Measurements from ENCODE around the gene CLCF1.

The CLCF1 gene

DNA sequence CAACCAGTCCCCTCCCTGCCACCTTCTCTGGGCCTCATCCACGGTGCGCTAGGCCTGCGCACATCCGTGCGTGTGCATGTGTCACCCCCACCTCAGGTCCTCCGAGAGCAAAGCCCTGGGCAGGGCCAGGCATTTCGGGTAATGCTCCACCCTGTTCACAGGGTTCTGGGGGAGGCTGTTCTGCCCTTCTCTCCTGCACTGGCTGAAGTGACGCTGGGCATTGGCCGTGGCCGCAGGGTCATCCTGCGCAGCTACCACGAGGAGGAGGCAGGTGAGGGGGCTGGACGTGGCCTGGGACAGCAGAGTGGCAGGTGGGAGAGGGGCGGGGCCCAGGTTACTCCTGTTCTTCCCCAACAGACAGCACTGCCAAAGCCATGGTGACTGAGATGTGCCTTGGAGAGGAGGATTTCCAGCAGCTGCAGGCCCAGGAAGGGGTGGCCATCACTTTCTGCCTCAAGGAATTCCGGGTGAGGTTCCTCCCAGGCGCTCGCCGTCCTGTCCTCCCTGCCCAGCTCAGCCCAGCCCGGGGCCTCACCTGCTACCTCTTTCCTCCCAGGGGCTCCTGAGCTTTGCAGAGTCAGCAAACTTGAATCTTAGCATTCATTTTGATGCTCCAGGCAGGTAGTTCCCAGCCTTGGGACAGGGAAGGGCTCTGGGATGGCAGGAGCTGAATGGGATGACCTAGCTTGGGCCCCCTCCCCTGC lies 22.3 kb upstream of the CLCF1 start:
- DNase-seq (ENCODE audit: low read depth) = no peak

DNA sequence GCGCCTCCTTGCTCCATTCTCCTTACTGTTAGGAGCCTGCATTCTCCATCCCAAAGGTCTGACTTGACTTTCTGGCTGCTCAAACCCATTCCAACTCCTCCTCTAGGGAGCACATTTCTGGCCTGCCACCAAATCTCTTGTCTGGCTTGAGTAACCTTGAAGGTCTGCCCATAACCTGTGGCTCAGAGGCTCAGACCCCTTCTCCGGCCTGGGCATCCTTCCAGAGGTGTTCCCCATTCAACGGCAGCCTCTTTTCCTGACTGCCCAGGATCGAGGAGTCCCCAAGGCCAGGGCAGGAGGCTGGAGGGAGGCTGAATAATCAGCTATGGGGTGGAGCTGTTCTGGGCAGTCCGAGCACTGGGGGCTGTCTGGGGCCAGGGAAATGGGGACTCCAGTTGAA lies 20.6 kb upstream of the CLCF1 start:
- no peak for DNase-seq (ENCODE audit: low read depth)

DNA sequence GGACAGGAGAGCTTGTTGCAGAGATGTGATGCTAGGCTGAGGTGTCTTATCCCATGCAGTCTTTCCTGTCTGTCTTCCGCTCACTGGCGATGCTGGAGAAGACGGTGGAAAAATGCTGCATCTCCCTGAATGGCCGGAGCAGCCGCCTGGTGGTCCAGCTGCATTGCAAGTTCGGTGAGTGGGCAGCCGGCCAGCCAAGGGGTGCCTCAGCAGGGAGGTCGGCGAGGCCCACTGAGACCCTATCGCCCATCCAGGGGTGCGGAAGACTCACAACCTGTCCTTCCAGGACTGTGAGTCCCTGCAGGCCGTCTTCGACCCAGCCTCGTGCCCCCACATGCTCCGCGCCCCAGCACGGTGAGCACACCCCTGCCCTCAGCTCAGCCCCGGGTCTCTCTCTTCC lies 20.0 kb upstream of the CLCF1 start:
- DNase-seq (ENCODE audit: low read depth) = no peak

DNA sequence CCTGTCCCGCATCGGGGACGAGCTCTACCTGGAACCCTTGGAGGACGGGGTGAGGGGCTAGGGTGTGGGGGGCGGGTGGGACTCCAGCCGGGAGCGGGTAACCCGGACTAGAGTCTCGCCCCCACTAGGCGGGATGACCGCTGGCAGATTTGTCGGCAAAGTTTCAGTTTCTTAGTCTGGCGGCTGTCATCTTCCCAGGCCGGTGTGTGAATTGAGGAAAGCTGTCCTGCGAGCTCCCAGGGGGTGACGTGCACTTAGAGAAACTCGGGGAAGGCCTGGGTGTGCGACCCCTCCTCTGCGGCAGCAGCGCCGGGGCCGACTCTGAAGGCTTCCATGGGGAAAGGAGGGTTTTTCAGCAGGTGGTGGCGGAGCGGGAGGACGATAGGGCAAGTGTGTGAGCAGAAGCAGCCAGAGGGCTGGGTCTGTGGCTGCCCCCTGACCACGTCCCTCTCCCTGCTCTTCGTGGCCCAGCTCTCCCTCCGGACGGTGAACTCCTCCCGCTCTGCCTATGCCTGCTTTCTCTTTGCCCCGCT lies 18.9 kb upstream of the CLCF1 start:
- DNase-seq (ENCODE audit: low read depth) = no peak

DNA sequence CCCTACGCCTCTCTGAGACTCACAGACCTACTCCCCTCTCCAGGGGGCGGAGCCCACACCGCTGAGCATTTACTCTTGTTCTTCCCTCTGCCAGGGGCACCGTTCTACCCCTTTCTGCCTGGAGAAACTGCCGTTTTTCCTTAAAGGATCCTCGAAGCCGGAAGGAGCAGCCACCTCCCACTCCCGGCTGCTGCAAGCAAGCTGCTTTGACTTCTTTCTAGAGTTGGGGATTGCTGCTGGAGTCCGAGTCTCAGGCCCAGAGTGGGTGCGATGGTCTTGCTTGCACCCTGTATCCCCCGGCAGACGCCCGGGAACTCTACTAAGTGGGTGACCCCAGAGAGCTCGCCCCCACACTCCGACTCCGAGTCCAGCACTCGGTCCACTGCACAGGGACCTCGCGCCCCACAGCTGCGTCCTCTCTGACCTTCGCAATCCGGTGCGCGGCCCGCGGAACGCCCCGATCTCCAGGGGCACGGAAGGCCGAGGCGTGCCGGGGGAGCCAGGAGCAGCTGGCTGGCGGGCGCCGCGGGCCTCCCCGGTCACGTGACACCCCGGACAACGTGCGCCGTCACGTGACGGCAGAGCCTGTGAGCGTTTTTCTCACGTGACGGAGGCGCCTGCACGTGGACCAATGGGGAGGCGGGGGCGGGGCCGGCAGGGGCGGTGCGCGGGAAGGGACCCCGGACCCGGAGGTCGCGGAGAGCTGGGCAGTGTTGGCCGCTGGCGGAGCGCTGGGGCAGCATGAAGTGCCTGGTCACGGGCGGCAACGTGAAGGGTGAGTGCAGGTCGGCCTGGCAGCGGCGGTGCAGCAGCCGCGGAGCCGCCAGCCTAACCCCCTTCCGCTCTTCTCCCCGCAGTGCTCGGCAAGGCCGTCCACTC lies 18.1 kb upstream of the CLCF1 start, which contains the start of gene RAD9A:
Gene RAD9A (plus strand): TSS at position 683 of the 879 bp plus-strand sequence. CDS start 59 bp downstream, at position 742.
- DNase-seq (ENCODE audit: low read depth) = peak; percentile 81

DNA sequence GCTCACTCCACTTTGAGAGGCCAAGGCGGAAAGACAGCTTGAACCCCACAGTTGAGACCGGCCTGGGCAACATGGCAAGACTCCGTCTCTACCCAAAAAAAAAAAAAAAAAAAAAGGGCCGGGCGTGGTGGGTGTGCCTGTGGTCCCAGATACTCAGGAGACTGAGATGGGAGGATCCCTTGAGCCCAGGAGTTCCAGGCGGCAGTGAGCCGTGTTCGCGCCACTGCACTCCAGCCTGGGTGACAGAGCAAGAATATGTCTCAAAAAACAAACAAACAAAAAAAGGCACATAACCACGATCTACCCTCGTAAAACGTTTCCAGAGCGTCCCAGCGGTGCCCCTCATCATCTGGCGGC lies 17.5 kb upstream of the CLCF1 start:
- DNase-seq (ENCODE audit: low read depth) = no peak

DNA sequence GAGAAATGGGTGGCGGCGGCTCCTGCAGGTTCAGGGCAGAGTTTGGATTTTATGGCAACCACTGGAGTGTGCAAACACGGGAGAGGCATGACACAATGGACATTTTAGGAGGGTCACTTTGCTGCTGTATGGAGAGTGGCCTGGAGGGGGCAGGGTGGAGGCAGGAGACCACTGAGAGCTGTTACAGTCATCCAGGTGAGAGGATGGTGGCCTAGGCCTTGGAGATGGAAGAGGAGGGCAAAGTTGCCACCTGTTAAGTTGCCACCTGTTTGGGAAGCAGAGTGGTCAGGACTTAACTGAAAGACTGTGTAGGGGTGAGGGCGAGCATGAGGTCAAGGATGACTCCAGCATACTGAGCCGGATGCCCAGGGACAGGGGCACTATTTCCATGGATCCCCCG lies 16.1 kb upstream of the CLCF1 start:
- DNase-seq (ENCODE audit: low read depth) = no peak

DNA sequence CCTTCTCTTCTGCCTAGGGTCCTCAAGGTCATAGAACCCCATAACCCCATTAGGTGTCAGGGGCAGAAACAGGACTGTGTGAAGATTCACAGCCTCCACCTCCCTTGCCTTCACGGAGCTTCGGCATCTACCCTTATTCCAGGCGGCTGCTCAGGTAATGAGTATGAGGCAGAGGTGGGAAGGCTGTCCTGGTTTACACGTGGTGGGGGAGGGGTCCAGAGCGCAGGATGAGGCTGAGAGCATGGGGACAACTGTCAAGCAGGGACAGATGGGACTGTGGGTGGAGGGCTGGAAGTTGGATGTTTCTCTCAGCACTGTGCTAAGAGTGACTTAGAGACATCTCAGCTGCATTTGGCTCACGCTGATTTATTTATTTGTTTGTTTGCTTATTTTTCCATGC lies 14.1 kb upstream of the CLCF1 start:
- no peak for DNase-seq (ENCODE audit: low read depth)

DNA sequence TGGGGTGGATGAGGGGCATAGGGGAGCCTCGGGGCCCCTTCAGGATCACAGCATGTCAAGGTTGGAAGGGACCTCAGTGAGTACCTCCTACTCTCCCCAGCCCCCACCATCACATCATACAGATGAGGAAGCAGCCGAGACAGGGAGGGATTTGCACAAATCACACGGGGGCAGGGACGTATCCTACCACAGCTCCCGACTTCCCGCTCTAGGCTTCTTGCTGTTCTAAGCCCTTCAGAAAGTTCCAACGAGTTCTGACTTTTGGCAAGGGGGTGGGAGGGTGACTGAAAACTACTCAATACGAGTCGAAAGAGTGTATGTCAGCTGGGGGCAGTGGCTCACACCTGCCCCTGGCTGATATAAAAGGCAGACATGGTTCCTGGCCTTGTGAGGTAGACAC lies 13.7 kb upstream of the CLCF1 start:
- no peak for DNase-seq (ENCODE audit: low read depth)

DNA sequence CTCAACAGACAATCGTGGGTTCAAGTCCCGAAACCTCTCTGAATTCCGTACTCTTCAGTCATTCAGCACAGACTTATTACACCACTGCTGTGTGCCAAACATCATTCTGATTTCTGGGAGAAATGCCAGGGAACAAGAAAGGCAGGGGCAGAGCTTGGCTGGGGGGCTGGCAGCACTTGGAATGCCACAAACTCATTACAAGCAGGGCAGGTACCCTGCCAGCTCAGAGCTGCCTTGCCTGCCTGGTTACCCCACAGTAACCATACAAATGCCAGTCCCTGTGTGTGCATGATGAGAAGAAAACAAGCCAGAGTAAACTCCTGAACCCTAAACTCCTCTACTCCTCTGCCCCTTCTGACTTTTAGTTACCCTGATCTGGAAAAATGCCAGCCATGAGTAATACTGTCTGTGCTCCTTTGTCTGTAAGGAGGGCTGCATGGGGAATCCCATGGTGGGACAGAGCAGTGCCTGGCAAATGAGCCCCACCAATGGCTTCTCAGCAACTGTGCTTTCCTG lies 11.5 kb upstream of the CLCF1 start:
- no peak for DNase-seq (ENCODE audit: low read depth)

DNA sequence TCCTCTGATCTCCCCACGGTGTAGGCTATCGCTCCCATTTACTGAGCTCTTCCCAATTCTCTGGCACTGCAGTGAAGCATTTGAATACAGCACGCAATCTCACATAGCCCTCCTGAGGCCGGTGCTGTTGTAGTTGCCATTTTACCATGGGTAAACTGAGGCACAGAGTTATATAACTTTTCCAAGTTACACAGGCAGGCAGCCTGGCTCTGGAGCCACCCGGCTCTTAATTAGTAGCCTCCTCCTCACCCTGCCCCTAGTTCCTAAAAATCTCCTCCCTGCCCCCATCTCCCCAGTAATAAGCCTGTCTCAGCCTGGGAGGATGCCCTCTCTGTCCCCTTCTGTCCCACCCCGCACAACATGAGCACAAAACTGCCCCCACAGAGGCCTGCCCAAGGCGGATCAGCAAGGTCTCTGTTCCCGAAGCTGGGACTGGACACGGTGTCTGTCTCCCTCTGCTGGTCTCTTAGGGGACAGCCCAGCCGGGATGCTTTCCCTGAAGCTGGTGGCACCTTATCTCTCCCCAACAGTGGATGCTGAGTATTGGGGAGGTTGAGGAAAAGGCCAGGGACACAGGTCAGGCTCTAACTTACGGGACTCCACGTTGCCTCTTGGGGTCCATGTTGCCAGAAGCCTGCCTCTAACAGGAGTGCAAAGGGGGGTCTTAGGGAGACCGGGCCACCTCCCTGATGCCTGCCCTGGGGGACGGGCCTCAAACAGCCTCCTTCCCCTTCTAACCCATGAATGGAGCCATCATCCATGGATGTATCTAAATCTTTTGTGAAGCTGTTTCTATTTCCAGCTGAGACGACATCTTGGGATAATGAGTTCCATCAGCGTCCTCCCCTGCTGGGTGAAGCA lies 9.1 kb upstream of the CLCF1 start:
- DNase-seq (ENCODE audit: low read depth) = peak; percentile 57

DNA sequence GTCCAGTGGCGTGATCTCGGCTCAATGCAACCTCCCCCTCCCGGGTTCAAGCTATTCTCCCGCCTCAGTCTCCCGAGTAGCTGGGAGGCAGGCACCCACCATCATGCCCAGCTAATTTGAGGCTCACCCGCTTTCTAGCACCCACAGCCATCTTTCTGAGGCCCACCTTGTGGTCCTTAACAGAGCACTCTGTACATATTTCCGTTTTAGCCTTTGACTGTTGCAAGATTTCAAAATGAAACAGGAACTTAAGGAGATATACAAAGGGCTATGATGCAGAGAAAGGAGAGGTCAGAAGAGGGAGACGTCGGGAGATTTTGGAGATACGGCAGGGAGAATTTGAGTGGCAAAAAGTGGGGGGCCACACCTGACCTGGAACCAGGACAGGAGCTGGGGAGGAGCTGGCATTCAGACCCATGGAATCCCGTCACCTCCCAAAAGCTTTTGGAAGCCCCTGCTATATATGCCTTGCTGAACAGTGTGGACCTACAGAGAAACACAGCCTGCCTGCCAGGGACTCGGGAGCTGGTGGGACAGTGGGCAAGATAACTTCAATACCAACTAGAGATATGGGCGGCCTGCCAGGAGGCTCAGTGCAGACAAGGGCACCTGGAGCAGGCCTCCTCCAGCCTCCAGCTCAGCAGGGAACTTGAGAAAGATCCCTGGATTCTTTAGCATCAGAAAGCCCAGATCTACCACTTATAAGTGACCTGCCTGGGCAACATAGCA lies 8.0 kb upstream of the CLCF1 start:
- DNase-seq (ENCODE audit: low read depth) = no peak

DNA sequence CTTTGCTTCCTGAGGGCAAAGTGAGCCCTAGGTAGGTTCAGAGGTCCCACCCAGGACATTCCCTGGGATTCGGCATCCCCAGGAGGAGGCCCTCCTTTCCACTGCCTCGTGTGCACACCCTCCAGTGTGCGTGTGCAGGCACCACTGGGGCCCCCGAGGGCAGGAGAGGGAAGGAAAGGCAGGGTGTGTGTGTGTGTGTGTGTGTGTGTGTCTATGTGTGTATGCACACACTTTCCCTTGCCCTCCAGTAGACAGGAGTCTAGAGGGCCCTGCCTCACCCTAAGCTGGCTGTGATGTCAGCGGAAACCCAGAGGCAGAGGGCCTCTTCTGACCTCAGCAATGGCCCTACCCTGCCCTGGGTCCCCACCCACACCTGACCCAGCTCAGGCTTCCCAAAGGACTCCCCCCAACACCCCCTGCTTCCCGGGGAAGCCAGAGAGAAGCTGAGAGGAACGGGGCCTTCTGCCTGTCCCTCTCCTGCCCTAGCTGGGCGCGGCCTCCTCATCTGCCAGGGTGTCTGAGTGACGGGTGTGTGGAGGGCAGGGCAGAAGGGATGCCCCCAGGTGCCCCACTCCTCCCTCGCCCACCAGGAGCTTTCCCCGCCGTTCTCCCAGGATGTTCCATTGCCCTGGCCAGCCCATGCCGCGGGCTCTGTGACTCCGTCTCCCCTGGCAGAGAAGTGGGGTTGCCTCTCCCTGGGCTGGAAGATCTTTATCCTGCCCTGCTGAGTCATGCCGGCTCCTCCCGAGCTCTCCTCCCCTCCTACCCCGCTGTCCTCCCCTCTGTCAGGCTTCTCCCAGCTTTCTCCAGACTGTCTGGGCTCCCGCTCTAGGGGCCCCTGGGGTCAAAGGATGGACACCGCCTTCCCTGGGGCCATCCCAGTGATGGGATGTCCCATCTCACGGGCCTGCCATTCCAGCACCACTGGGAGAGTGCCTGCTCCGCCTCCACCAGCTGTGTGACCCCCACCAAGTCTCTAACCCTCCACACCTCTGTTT lies 6.0 kb upstream of the CLCF1 start:
- DNase-seq (ENCODE audit: low read depth) = no peak

DNA sequence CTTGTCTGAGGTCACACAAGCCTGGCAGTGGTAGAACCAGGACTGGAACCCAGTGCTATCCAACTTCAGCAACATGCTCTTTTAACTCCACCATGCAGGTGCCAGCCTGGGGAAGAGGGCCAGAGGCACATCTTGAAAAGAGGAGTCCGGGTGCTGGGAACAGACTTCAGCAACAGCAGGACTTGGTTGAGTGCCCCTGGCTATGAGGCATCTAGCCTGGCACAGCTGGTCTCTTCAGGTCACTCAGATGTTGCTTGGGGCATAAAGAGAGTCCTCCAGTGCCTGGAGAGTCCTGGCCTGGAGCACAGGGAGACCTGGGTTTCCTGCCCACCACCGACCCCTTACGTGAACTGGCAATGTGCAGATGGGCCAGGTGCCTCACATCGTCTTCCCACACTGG lies 5.1 kb upstream of the CLCF1 start:
- DNase-seq (ENCODE audit: low read depth) = no peak

DNA sequence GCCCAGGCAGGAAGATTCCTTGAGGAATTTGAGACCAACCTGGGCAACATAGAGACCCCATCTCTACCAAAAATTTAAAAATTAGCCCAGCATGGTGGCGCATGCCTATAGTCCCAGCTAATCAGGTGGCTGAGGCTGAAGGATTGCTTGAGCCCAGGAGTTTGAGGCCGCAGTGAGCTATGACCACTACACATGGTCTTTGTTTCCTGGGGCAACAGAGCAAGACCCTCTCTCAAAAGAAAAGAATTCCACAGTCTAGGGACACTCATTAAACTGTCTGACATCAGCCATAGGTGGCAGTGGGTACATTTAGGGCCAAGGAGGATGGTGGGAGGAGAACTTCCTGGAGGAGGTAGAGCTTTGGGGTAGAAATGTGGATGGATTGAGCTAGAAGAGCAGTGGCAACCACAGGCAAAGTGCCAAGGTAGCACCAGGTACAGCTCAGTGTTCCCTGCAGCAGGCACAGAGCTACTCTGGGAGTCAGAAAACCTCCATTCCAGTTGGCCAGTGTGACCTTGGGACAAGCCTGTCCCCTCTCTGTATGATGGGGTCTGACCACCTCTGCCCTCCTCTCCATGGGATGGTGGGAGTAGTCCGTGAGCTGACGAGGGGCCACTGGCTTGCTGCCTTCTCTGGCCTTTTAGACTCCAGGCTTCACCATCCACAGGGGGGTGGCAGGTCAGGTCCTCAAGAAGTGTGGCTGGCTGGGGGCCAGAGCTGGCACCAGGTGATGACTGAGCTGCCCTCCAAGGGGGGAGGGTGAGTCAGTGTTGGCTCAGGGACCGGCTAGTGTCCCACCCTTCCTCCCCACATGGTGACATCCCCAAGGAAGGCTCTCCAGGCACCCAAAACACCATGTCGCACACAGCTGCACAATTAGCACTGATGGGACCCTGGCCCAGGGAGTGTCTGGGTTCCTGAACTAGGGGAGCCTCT lies 3.7 kb upstream of the CLCF1 start:
- DNase-seq (ENCODE audit: low read depth) = no peak

DNA sequence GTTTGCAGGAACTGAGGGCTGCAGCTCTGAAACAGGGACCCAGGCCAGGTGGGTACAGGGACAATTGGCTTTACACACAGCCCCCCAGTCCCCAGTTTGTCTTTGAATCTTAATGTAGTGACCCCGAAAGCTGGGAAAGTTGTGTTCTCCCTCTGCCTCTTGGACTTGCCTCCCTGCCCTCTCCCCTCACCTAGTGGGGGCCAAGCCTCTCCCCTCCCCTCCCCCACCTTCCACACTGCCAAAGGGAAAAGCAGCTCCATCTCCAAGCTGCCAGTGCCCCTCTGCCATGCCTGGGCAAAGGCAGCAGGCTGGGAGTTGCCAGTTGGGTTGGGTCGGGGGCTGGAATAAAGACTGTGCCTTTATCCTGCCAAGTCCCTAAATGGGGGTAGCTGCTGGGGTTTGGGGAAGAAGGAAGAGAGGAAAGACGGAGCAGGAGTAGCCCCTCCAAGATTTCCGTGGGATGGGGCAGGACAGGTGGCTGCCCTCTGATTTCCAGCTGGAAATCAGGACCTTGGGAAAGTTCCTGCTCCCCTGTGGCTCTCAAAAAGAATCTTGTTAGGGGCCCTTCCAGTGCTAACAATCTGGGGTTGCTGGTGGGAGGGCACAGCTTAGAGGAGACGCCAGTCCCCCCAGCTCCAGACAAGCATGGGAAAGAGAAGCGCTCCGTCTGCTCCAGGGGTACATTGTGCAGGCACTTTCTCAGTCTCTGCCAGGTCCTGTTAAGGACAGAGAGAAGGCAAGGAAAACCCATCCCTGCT lies 2.8 kb upstream of the CLCF1 start:
- DNase-seq (ENCODE audit: low read depth) = no peak

DNA sequence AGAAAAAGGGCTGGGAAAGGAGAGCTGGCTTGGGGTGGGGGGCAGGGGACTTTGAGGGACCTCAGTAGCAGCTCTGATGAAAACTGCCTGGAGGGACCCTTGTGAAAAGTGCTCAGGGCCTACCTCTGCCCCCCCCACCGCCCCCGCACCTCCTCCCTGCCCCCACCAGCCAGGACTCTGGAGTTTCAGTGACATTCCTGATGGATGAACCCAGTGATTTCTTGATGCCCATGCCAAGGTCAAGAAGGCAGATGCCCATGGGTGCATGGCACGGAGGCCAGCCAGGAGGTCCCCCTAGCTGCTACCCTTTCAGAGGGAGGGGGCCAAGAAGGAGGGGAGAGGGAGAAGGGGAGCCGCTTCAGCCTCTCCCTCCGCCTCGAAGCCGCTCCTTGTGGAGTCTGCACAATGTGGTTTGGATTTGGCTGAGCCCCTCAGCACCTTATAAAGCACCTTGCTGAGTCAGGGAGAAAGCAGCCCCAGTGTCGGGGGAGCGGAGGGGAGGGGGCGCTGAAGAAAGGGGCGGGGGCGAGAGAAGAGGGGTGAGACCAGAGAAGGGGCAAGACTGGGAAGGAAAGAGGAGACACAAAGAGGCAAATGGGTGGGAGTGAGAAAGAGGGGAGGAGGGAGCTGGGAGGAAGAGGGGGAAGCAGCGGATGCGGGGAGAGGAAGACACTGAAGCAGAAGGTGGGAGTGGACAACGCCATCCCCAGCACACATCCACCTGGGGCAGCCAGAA lies 2.1 kb upstream of the CLCF1 start:
- DNase-seq (ENCODE audit: low read depth) = no peak
